Astrocyte (in vitro differentiated cells and primary cell): Measurements from ENCODE around the gene MFAP3. TPM values are rescaled to one million over a fixed set of nuclear protein-coding genes. Genes with fewer than 3 reads are reported as not detected.
A peak's percentile ranks its signal among the peaks of the same experiment; 100 is the strongest.
"Not testable (repeated sequence)": the region's sequence is repeated elsewhere in the genome, so short reads cannot be mapped to it uniquely, and the experiment has no call there.

ENCODE experiments used
- DNase-seq: peaks from one replicate; pipeline ENCODE4 v3.0.0-alpha.2; 2010; ENCODE audit warnings: low read depth
- FAIRE-seq: peaks from 2 replicates; lab custom pipeline; 2011; peaks lifted over from hg19 to GRCh38; lab: Jason Lieb, UNC
- H2AFZ ChIP-seq: 2 replicates; pipeline ENCODE4 v1.6.0; 2012; ENCODE audit warnings: low read depth, low read length, inconsistent platforms
- H3K27ac ChIP-seq: 2 replicates; pipeline ENCODE4 v1.5.1; 2011; ENCODE audit warnings: low read depth, low read length, inconsistent platforms
- H3K27me3 ChIP-seq: 2 replicates; pipeline ENCODE4 v1.6.0; 2011; ENCODE audit warnings: low read length, inconsistent platforms; ENCODE audit not compliant: insufficient read depth
- H3K36me3 ChIP-seq: 2 replicates; pipeline ENCODE4 v1.5.1; 2011; ENCODE audit warnings: low read length, inconsistent platforms; ENCODE audit not compliant: insufficient read depth
- H3K4me1 ChIP-seq: 2 replicates; pipeline ENCODE4 v1.5.1; 2011; ENCODE audit warnings: low read length, inconsistent platforms; ENCODE audit not compliant: insufficient read depth
- H3K4me2 ChIP-seq: 2 replicates; pipeline ENCODE4 v1.6.0; 2012; ENCODE audit warnings: low read length, inconsistent platforms
- H3K4me3 ChIP-seq: 2 replicates; pipeline ENCODE4 v1.5.1; 2011; ENCODE audit warnings: low read depth, mild to moderate bottlenecking, low read length, inconsistent platforms; ENCODE audit not compliant: insufficient read depth
- H3K79me2 ChIP-seq: 2 replicates; pipeline ENCODE4 v1.6.0; 2012; ENCODE audit warnings: mild to moderate bottlenecking, low read length, inconsistent platforms; ENCODE audit not compliant: insufficient read depth
- H3K9ac ChIP-seq: 2 replicates; pipeline ENCODE4 v1.6.0; 2012; ENCODE audit warnings: mild to moderate bottlenecking, low read length, inconsistent platforms
- H3K9me3 ChIP-seq: 2 replicates; pipeline ENCODE4 v1.5.1; 2012; ENCODE audit warnings: low read depth, mild to moderate bottlenecking, low read length, inconsistent platforms; ENCODE audit not compliant: insufficient read depth
- H4K20me1 ChIP-seq: 2 replicates; pipeline ENCODE4 v1.6.0; 2012; ENCODE audit warnings: low read length, inconsistent platforms; ENCODE audit not compliant: insufficient read depth
- H3K27ac Mint-ChIP-seq: one replicate; pipeline ENCODE4 v1.8.0; 2021; ENCODE audit warnings: mild to moderate bottlenecking, mixed read lengths; ENCODE audit not compliant: unreplicated experiment
- H3K27me3 Mint-ChIP-seq: one replicate; pipeline ENCODE4 v1.8.0; 2021; ENCODE audit warnings: low read depth, mixed read lengths; ENCODE audit not compliant: unreplicated experiment
- H3K36me3 Mint-ChIP-seq: one replicate; pipeline ENCODE4 v1.8.0; 2021; ENCODE audit warnings: low read depth, mixed read lengths; ENCODE audit not compliant: unreplicated experiment
- H3K4me1 Mint-ChIP-seq: one replicate; pipeline ENCODE4 v1.8.0; 2021; ENCODE audit warnings: low read depth, mixed read lengths; ENCODE audit not compliant: unreplicated experiment
- H3K4me3 Mint-ChIP-seq: one replicate; pipeline ENCODE4 v1.8.0; 2021; ENCODE audit warnings: mild to moderate bottlenecking, moderate library complexity, mixed read lengths; ENCODE audit not compliant: unreplicated experiment
- H3K9me3 Mint-ChIP-seq: one replicate; pipeline ENCODE4 v1.8.0; 2021; ENCODE audit warnings: mild to moderate bottlenecking, mixed read lengths; ENCODE audit not compliant: unreplicated experiment
- CTCF ChIP-seq: IDR thresholded peaks from 2 replicates; pipeline ENCODE4 v1.5.1; 2011; ENCODE audit warnings: low read depth, mild to moderate bottlenecking, inconsistent platforms, low read length, moderate library complexity; ENCODE audit not compliant: insufficient read depth
- EZH2 ChIP-seq: IDR thresholded peaks from 2 replicates; pipeline ENCODE4 v1.6.1; 2012; ENCODE audit warnings: mild to moderate bottlenecking, low read length, inconsistent platforms; ENCODE audit not compliant: insufficient read depth
- total RNA-seq: library from RNA; stranded (reverse); gene quantifications from 2 replicates; pipeline ENCODE4 v1.2.1, GENCODE V29; 2021

The MFAP3 gene
- total RNA-seq, 1 donor from 2014 or later = 45.8 TPM

- no peaks in the 10 kb centered on the region for H3K4me1 Mint-ChIP-seq
- H3K27me3 Mint-ChIP-seq = no peaks in the 10 kb centered on the region
- H3K4me3 Mint-ChIP-seq = no peak overlapping the region
- H3K36me3 ChIP-seq = no peaks in the 10 kb centered on the region
- no peak overlapping the region for H3K27ac ChIP-seq
- no peak overlapping the region for H3K4me3 ChIP-seq
- no peak for FAIRE-seq
- no peak for DNase-seq
- no peaks in the 10 kb centered on the region for H3K9me3 ChIP-seq
- no peak overlapping the region for H3K27ac Mint-ChIP-seq
- no peaks in the 10 kb centered on the region for H3K9me3 Mint-ChIP-seq
- H3K9ac ChIP-seq = no peak overlapping the region
- no peak overlapping the region for H3K4me2 ChIP-seq
- no peak for TF ChIP-seq CTCF
- TF ChIP-seq EZH2 = no peak
- no peak overlapping the region for H2AFZ ChIP-seq
- H3K79me2 ChIP-seq = no peaks in the 10 kb centered on the region
- H4K20me1 ChIP-seq = no peaks in the 10 kb centered on the region
- H3K4me1 ChIP-seq = no peaks in the 10 kb centered on the region
- no peaks in the 10 kb centered on the region for H3K36me3 Mint-ChIP-seq
- H3K27me3 ChIP-seq = no peaks in the 10 kb centered on the region
Measured at GRCh38 chr5:154065971-154066370, 27.2 kb downstream of the MFAP3 start.

- not testable (repeated sequence) for H3K9ac ChIP-seq, H3K4me3 ChIP-seq, H3K9me3 ChIP-seq, H3K4me2 ChIP-seq, H3K27me3 Mint-ChIP-seq, H3K36me3 ChIP-seq, H3K27me3 ChIP-seq, FAIRE-seq, H3K4me1 ChIP-seq, H3K36me3 Mint-ChIP-seq, H3K27ac Mint-ChIP-seq, H3K27ac ChIP-seq, H3K9me3 Mint-ChIP-seq, H3K4me1 Mint-ChIP-seq, DNase-seq, H3K4me3 Mint-ChIP-seq, H4K20me1 ChIP-seq, H3K79me2 ChIP-seq, H2AFZ ChIP-seq
Measured at GRCh38 chr5:154069854-154070253, 31.1 kb downstream of the MFAP3 start.

- H3K9ac ChIP-seq = no peak overlapping the region
- DNase-seq (no peak), FAIRE-seq (no peak)
- no peaks in the 10 kb centered on the region for H3K36me3 Mint-ChIP-seq
- H4K20me1 ChIP-seq = no peaks in the 10 kb centered on the region
- H3K27ac Mint-ChIP-seq = no peak overlapping the region
- H3K4me1 ChIP-seq = peaks cover 3% of the 10 kb centered on the region
- TF ChIP-seq CTCF (no peak), EZH2 (no peak)
- H3K4me1 Mint-ChIP-seq = no peaks in the 10 kb centered on the region
- peak overlapping the region; percentile 52 for H3K4me2 ChIP-seq
- no peak overlapping the region for H3K27ac ChIP-seq
- H3K27me3 Mint-ChIP-seq = peaks cover 7% of the 10 kb centered on the region
- H3K9me3 ChIP-seq = no peaks in the 10 kb centered on the region
- no peak overlapping the region for H2AFZ ChIP-seq
- no peaks in the 10 kb centered on the region for H3K27me3 ChIP-seq
- H3K79me2 ChIP-seq = no peaks in the 10 kb centered on the region
- H3K4me3 ChIP-seq = no peak overlapping the region
- H3K9me3 Mint-ChIP-seq = no peaks in the 10 kb centered on the region
- H3K4me3 Mint-ChIP-seq = no peak overlapping the region
- no peaks in the 10 kb centered on the region for H3K36me3 ChIP-seq
Measured at GRCh38 chr5:154071799-154072413, 33.1 kb downstream of the MFAP3 start.
